ENCODE measurements around the gene KRT80. TPM values are rescaled to one million over a fixed set of nuclear protein-coding genes. Genes with fewer than 3 reads are reported as not detected.
A peak's percentile ranks its signal among the peaks of the same experiment; 100 is the strongest.

The KRT80 gene
- polyA plus RNA-seq, 2 of the 4 experiments (the other 2 are of a cell fraction): 38.3 to 63.1 TPM

GRCh38 chr12:52160200-52160599 lies 31.6 kb downstream of the KRT80 start:
- 0 out of 3 replicates have a peak, but pooled peaks cover 3% of the 10 kb centered on the region for H3K9me3 ChIP-seq
- no peak for TF ChIP-seq NFE2L2 (conservative IDR thresholded peaks at IDR 0.05; ENCODE audit: low read length)
- TF ChIP-seq FOSL2 (IDR thresholded peaks at IDR 0.05): no peak
- TF ChIP-seq FOSL2 (CRISPR knock-in tag; IDR thresholded peaks at IDR 0.05): no peak
- H3K4me3 ChIP-seq: no peak overlapping the region
- 90% methylated on average over 4 of the region's 4 CpGs for WGBS (ENCODE audit: missing lambda C conversion rate)
- peaks cover 63% of the 10 kb centered on the region for H3K4me1 ChIP-seq
- CTCF ChIA-PET: interaction anchor here (0.7 to 19.3 kb wide), 15 partner anchors 8 to 821 kb away, joined by 3 to 833 read pairs (median 5); no protein-coding TSS in a partner anchor
- H3K27ac ChIP-seq: peak overlapping the region; percentile 96 to 100
- no peak for ATAC-seq
- FAIRE-seq: no peak
- DNase-seq (ENCODE audit: low read depth in 1 of 2, low spot score in 1 of 2): no peak
- no peak overlapping the region for H3K4me2 ChIP-seq
- POLR2A ChIA-PET: no interaction called here

GRCh38 chr12:52157566-52158150 lies 34.2 kb downstream of the KRT80 start:
- H3K9me3 ChIP-seq: 0 out of 3 replicates have a peak, but pooled peaks cover 3% of the 10 kb centered on the region
- POLR2A ChIA-PET: interaction anchor here (1.5 kb wide), 1 partner anchor 96 kb away, joined by 3 read pairs; no protein-coding TSS in a partner anchor
- peaks cover 59% of the 10 kb centered on the region for H3K4me1 ChIP-seq
- no peak overlapping the region; the same call in 2 of the 3 replicates for H3K4me2 ChIP-seq
- 87% methylated on average over 5 of the region's 5 CpGs for WGBS (ENCODE audit: missing lambda C conversion rate)
- ATAC-seq: no peak
- no peak for DNase-seq (ENCODE audit: low read depth in 1 of 2, low spot score in 1 of 2)
- peak overlapping the region; percentile 100 for H3K27ac ChIP-seq
- no peak for TF ChIP-seq E2F6 (IDR thresholded peaks at IDR 0.05; ENCODE audit: borderline replicate concordance, low read depth)
- TF ChIP-seq SMC3 (IDR thresholded peaks at IDR 0.05): no peak
- TF ChIP-seq MAZ (IDR thresholded peaks at IDR 0.05; ENCODE audit: borderline replicate concordance, low read depth, low read length): no peak
- no peak for TF ChIP-seq HOXB5 (CRISPR knock-in tag; IDR thresholded peaks at IDR 0.05)
- TF ChIP-seq REST (IDR thresholded peaks at IDR 0.05): no peak
- no peak for TF ChIP-seq FOSL2 (IDR thresholded peaks at IDR 0.05)
- TF ChIP-seq FOSL2 (CRISPR knock-in tag; IDR thresholded peaks at IDR 0.05): no peak
- TF ChIP-seq JUN (IDR thresholded peaks at IDR 0.05): no peak
- TF ChIP-seq EHMT2 (IDR thresholded peaks at IDR 0.05; ENCODE audit: low read depth): no peak
- TF ChIP-seq TP53 (CRISPR knock-in tag; IDR thresholded peaks at IDR 0.05): no peak
- no peak for TF ChIP-seq KDM5A (IDR thresholded peaks at IDR 0.05)
- TF ChIP-seq BHLHE40 (IDR thresholded peaks at IDR 0.05; ENCODE audit: low read depth, low read length): no peak
- TF ChIP-seq FOSB (CRISPR knock-in tag; IDR thresholded peaks at IDR 0.05): no peak
- TF ChIP-seq PHF8 (IDR thresholded peaks at IDR 0.05; ENCODE audit: borderline replicate concordance, low read depth): no peak
- no peak for TF ChIP-seq HOXA7 (CRISPR knock-in tag; IDR thresholded peaks at IDR 0.05)
- no peak for TF ChIP-seq RFX5 (IDR thresholded peaks at IDR 0.05)
- TF ChIP-seq ESRRA (IDR thresholded peaks at IDR 0.05; ENCODE audit: borderline replicate concordance, low read length): no peak
- TF ChIP-seq BCL3 (IDR thresholded peaks at IDR 0.05): no peak
- TF ChIP-seq ELK1 (IDR thresholded peaks at IDR 0.05; ENCODE audit: low read depth, low read length): no peak
- TF ChIP-seq HOXB13 (CRISPR knock-in tag; IDR thresholded peaks at IDR 0.05; ENCODE audit: low read depth): no peak
- no peak for TF ChIP-seq RCOR1 (IDR thresholded peaks at IDR 0.05; ENCODE audit: low read depth, low read length)
- CTCF ChIA-PET: interaction anchor here (0.5 to 19.3 kb wide), 53 partner anchors 8 to 824 kb away, joined by 3 to 833 read pairs (median 4); partner anchors contain the start of genes KRT8 and KRT83
- no peak for FAIRE-seq
- no peak overlapping the region for H3K4me3 ChIP-seq
